ENCODE measurements around the gene LMCD1. TPM values are rescaled to one million over a fixed set of nuclear protein-coding genes. Genes with fewer than 3 reads are reported as not detected.

The LMCD1 gene
- polyA plus RNA-seq, 1 donor, result 26.4 TPM

- DNase-seq, result no peak
Observed at GRCh38 chr3:8584661-8585060, 83.0 kb downstream of the LMCD1 start.

GRCh38 chr3:8589880-8590556, 88.4 kb downstream of the LMCD1 start:
- DNase-seq, result no peak

DNA sequence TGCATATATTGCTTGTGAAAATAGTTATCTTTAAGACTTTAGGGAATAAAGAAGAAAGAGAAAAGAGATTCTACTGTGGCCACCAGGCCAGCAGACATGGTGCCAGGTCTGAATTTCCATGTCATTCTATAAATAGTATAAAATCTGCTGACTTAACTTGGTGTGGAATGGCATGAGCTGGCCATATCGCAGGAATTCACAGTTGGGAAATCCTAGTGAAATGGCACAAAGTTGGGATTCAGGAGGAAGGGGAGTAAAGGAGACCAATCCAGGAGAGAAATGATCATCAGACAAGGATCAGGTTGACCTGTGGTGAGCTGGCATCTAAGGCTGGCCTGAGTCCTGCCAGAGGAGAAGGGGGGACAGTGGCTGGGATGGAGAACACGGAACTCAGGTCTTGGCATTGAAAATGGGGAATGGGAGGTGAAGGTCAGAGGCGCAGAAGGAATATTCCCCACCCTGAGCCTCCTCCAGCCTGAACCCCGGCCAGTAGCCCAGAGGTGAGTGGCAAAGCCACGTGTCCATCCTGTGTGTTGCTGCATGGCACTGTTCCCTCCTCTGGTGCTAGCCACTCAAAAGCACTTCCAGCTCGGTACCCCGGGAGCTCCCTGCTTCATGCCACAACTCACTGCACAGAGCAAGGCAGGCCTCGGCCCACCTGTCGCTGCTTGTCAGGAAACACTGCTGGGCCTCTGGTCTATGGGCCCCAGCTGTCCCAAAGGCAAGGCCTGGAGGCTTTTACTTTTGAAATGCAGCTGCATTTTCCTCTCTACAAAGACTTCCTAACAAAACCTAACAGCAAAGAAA, 91.6 kb downstream of the LMCD1 start:
- no peak for DNase-seq

- DNase-seq, result no peak
Observed at GRCh38 chr3:8595252-8595651, 93.6 kb downstream of the LMCD1 start.

DNA sequence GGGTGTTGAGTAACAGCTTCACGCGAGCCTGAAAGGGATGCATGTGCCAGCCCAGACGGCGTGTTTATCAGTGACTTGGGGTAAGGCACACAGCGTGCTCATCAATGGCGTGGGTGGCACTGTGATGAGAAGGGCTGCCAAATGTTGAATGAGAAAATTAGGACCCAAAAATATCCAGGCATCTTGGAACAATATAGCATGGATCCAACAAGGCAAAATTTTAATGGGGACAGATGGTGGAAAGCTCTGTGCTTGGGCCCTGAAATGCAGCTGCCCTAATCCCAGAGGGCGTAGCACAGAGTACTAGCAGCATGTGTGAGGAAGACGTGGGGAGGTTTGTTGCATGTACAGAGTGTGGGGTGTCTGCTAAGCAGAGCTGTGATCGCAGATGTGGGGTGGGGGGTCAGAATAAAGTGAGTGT, 94.1 kb downstream of the LMCD1 start:
- DNase-seq, result no peak

GRCh38 chr3:8596321-8597218, 94.9 kb downstream of the LMCD1 start:
- no peak for DNase-seq

DNA sequence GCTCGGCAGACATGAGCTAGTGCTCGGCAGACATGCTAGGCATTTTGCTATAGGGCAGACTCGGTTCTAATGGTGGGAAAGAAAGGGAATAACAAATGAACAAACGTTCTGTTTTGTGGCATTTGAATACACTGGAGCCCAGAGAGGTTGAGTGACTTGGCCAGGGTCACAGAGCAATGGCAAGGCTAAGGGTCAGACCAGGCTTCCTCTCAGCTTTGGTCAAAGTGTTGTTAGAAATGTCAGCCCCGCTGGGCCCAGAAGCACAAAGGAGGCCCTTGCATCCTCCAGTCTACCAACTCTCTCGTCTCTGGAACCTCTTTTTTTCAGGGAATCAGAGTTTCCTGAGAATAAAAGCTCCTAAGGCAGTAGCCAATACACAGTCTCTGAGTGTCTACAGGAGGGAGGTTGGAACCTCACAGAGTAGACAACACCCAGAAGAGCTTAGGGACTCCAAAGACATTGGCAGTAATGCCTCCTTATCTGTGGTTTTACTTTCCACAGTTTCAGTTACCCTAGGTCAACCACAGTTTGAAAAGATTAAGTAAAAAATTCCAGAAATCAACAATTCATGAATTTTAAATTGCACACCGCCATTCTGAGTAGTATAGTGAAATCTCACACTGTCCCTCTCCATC, 95.7 kb downstream of the LMCD1 start:
- no peak for DNase-seq

GRCh38 chr3:8599146-8599545, 97.5 kb downstream of the LMCD1 start:
- no peak for DNase-seq

DNA sequence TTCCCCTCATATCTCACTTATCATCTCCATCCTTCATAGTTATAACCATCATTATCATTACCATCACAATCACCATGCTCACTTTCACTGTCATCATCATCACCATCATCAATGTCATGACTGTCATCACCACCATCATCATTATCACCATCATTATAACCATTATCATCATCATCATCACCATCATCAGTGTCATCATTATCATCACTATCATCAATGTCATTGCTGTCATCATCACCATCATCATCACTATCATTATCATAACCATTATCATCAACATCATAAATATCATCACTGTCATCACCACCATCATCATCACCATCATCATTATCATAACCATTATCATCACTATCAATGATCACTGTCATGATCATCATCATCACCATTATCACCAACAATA, 98.8 kb downstream of the LMCD1 start:
- DNase-seq, result no peak

GRCh38 chr3:8603115-8603710, 101.6 kb downstream of the LMCD1 start:
- DNase-seq, result no peak

- no peak for DNase-seq
Observed at GRCh38 chr3:8604006-8604405, 102.4 kb downstream of the LMCD1 start.

- no peak for DNase-seq
Observed at GRCh38 chr3:8604988-8605387, 103.4 kb downstream of the LMCD1 start.

GRCh38 chr3:8606701-8607231, 105.1 kb downstream of the LMCD1 start:
- no peak for DNase-seq

DNA sequence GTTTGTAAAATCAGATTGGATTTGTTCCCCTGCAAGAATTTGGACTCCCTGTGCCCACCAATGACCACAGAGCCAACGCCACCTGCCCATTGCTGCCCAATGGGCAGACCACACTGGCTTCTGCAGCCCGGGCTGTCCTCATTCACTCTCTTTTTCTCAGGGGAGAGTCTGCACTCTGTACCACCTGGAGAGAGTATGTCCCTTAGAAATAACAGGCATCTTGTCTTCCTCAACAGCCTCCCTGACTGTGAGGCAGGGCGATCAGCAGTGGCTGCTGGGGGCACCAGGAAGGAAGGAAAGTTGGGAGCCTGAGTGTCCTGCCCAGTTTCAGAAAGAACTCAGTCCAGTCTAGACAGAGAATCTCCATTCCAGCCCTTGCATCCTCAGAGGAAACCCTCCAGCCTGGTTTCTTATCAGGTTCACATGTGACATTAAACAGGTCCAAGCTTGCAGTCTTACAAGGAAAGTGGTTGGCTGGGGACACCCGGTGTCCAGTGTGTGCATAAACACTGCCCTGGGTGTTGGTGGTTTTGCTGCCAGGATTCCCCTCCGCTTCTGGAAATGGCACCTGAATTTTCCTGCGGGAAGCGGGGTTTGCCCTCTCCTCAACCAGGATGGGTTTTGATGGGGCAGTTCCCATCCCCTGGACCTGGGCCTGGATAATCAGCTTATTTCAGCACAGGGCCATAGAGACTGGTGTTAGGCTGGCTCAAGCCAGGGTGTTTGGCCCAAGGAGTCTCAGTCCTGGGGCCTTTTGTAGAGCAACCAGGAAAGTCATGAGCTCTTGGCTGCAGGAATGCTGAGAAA, 105.8 kb downstream of the LMCD1 start:
- DNase-seq, result peak; percentile 57

DNA sequence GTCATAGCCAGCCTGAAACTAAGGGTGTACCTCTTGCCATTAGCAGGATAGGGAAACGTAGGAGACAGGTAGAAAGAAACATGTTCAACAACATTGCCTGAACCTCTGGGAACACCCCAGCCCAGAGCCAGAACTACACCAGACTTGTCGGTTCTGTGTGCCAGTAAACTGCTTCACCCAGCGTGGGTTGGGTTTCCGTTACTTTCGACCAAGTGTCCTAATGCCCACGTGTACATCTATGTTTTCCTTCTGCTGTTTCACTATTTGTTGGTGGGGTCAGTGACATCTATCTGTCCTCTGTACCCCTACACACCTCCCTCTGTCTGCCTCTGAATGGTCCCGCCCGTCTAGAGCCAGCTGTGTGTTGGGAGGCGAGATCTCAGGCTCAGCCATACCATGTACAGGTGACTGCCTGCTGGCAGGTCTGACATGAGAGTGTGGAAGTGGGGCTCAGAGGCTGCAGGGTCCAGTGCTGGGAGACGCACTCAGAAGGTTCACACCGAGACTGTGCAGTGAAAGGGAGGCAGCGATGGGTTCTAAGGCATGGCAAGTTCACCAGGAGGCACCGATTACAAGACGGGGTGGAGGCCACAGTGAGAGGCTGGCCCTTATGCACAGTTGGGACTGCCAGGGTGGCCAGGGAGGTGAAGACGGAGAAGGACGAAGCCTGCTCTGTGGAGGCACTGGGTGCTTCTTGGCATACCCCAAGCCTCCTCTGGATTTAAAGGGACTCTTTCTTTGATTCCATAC, 106.6 kb downstream of the LMCD1 start:
- no peak for DNase-seq

DNA sequence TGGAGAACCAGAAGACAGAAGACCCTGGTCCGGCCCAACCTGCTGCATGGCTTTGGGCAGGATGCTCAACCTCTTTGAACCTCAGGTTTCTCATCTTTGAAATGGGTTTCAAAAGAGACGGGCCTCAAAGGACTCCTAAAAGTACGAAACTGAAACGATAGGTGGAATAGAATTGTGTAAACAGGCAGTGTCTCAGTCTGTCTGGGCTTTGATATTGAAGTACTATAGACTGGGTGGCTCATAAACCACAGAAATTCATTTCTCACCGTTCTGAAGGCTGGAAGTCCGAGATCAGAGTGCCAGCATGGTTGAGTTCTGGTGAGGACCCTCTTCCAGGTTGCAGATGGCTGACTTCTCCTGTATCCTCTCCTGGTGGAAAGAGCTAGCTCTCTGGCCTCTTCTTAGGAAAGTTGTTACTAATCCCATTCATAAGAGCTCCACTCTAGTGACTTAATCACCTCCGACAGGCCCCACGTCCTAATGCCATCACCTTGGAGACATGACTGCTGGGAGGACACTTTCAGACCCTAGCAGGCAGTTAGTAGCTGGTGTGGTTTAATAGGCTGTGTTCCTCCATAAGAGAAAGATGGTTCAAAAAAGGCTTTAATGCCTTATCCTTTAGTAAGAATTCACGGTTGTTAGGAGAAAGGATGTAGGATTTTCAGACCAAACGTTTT, 107.3 kb downstream of the LMCD1 start:
- no peak for DNase-seq

DNA sequence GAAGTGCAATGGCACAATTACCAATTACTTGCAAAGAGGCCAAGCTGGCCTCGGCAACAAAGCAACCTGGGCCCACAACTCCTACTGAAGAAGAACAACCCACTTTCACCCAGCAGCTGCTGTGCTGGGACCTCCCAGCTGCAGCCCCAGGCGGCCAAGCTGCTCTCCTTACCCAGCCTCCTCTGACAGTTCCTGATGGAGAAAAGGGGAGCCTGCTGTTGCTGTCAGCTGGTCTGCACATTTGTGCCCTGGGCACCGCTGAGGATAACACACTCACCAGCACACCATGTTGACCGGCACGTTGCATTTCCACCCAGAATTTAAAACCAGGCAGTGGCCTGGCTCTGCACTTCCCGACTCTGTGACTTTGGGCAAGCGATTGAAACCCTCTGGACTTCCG, 109.3 kb downstream of the LMCD1 start:
- no peak for DNase-seq

- no peak for DNase-seq
Observed at GRCh38 chr3:8617921-8618320, 116.3 kb downstream of the LMCD1 start.

GRCh38 chr3:8618950-8619349, 117.3 kb downstream of the LMCD1 start:
- DNase-seq, result no peak
